ENCODE results near the gene RAD50.

The RAD50 gene

DNA sequence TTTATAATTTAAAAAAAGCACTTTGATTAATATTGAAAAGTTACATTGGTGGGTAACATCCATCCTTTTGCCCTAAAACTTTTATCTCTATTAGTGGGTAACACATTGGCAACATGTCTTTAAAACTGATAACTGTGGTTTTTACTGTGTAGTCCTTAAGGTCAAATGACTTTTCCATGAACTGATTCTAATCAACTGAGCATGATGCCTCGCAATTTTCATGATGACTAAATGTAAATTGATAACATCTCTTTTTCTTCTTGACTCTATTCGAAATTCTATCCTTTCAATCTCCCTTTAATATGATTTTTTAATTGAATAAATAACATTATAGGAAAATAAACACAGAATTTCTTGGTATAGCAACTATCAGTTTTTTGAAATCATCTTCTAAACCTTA lies 7.2 kb upstream of the RAD50 start:
- no peaks in the 10 kb centered on the region for H3F3A ChIP-seq (ENCODE audit: insufficient read depth)
- no peaks in the 10 kb centered on the region for H3K36me3 ChIP-seq (ENCODE audit: low read length)
- H3K9me2 ChIP-seq (replicated peaks; ENCODE audit: insufficient read depth, low read length), result no peaks in the 10 kb centered on the region
- H3K4me2 ChIP-seq (ENCODE audit: low read depth, low read length, poor library complexity, severe bottlenecking), result no peak overlapping the region
- no peaks in the 10 kb centered on the region for H3K79me2 ChIP-seq (ENCODE audit: insufficient read depth, low read length)
- H3K27ac ChIP-seq (ENCODE audit: low read depth, low read length), result no peak overlapping the region
- H3K4me3 ChIP-seq (ENCODE audit: insufficient read depth, low read length, poor library complexity, severe bottlenecking), result no peak overlapping the region
- H2AFZ ChIP-seq (ENCODE audit: low read depth, low read length, severe bottlenecking), result no peak overlapping the region
- TF ChIP-seq, protein P1, sequence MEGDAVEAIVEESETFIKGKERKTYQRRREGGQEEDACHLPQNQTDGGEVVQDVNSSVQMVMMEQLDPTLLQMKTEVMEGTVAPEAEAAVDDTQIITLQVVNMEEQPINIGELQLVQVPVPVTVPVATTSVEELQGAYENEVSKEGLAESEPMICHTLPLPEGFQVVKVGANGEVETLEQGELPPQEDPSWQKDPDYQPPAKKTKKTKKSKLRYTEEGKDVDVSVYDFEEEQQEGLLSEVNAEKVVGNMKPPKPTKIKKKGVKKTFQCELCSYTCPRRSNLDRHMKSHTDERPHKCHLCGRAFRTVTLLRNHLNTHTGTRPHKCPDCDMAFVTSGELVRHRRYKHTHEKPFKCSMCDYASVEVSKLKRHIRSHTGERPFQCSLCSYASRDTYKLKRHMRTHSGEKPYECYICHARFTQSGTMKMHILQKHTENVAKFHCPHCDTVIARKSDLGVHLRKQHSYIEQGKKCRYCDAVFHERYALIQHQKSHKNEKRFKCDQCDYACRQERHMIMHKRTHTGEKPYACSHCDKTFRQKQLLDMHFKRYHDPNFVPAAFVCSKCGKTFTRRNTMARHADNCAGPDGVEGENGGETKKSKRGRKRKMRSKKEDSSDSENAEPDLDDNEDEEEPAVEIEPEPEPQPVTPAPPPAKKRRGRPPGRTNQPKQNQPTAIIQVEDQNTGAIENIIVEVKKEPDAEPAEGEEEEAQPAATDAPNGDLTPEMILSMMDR (IDR thresholded peaks at IDR 0.05; ENCODE audit: insufficient read depth, low read length, poor library complexity, severe bottlenecking), result no peak
- no peak for TF ChIP-seq EZH2phosphoT487 (conservative IDR thresholded peaks at IDR 0.05; ENCODE audit: low read length)
- H3K9ac ChIP-seq (ENCODE audit: low read length), result no peak overlapping the region
- H3K27me3 ChIP-seq (ENCODE audit: low read length), result no peaks in the 10 kb centered on the region
- no peaks in the 10 kb centered on the region for H4K20me1 ChIP-seq (ENCODE audit: low read depth, low read length)
- H3K9me3 ChIP-seq (ENCODE audit: insufficient read depth, low read length), result no peaks in the 10 kb centered on the region

DNA sequence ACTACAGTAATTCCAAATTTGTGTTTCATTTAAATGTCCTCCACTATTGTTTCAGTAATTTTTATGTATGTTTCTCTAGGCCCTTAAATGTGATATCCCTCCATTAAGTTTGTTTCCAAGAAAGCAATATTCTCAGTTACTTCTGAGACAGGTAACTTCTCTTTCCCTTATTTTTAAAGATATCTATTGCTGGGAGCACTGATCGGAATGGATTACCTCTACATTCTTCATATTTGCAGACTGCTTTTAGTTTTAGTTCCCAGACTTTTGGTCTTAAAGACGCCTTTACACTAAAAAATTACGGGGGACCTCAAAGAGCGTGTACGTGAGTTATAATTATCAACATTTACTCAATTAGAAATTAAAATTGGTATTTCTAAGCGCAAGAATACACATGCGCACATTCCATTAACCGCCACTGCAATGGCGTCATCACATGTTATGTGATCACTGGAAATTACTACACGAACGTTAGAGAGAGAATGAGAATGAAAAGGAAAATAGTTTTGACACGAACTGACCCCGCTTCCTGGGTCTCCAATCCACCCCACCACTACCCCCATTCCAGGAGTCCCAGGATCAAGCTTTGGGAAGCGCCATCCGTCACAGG lies 519 bp upstream of the RAD50 start:
- Histone ChIP-seq H4K20me1 (ENCODE audit: low read depth, low read length) (no peaks in the 10 kb centered on the region), H3K27ac (ENCODE audit: low read depth, low read length) (peak overlapping the region; percentile 59), H3K4me2 (ENCODE audit: low read depth, low read length, poor library complexity, severe bottlenecking) (peak overlapping the region; percentile 70), H3K79me2 (ENCODE audit: insufficient read depth, low read length) (peaks cover 38% of the 10 kb centered on the region), H2AFZ (ENCODE audit: low read depth, low read length, severe bottlenecking) (peak overlapping the region; percentile 73), H3K9me2 (replicated peaks; ENCODE audit: insufficient read depth, low read length) (no peaks in the 10 kb centered on the region), H3K27me3 (ENCODE audit: low read length) (no peaks in the 10 kb centered on the region), H3K4me3 (ENCODE audit: insufficient read depth, low read length, poor library complexity, severe bottlenecking) (peak overlapping the region; percentile 87), H3K9me3 (ENCODE audit: insufficient read depth, low read length) (no peaks in the 10 kb centered on the region), H3F3A (ENCODE audit: insufficient read depth) (peaks cover 19% of the 10 kb centered on the region), H3K9ac (ENCODE audit: low read length) (peak overlapping the region; percentile 80), H3K36me3 (ENCODE audit: low read length) (peaks cover 19% of the 10 kb centered on the region)
- no peak for TF ChIP-seq EZH2phosphoT487 (conservative IDR thresholded peaks at IDR 0.05; ENCODE audit: low read length)
- TF ChIP-seq, protein P1 (IDR thresholded peaks at IDR 0.05; ENCODE audit: insufficient read depth, low read length, poor library complexity, severe bottlenecking), result no peak

DNA sequence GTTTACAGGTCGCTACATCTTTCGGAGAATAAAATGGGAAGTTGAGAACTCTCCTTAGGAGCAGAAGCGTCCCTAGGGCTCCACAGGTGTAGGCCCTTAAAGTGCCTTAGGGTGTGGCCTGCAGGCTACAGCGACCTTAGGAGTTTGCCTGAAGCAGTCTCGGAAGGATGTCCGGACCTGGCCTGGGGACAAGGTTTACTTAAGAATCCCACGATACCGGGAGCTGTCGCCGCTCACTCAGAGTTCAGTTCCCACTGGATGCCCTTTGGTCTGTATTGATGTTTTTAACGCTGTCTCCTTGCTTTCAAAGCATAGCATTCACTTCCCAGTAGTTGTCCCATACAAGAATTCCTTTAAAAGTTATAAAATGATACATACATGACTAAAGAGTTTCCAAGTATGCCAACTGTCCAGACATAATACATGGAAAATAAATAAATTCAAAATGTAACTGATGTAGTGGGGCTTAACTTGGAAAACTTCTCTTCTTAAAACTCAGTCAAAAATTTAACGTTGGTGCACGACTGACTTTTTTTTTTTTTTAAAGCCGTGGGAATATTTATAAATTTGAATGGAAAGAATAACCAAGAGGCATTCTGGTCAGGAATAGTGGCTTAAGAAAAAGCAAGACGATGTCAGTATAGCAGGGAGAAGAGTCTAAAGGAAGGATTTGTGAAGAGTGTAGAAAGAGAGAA lies 848 bp downstream of the RAD50 start:
- Histone ChIP-seq H3K4me2 (ENCODE audit: low read depth, low read length, poor library complexity, severe bottlenecking) (peak overlapping the region; percentile 70), H3K79me2 (ENCODE audit: insufficient read depth, low read length) (peaks cover 50% of the 10 kb centered on the region)

More for the DNA sequence above, 848 bp downstream of the RAD50 start:
- Histone ChIP-seq H4K20me1 (ENCODE audit: low read depth, low read length) (no peaks in the 10 kb centered on the region), H3K9me2 (replicated peaks; ENCODE audit: insufficient read depth, low read length) (no peaks in the 10 kb centered on the region), H2AFZ (ENCODE audit: low read depth, low read length, severe bottlenecking) (peak overlapping the region; percentile 73), H3K36me3 (ENCODE audit: low read length) (peaks cover 29% of the 10 kb centered on the region), H3K4me3 (ENCODE audit: insufficient read depth, low read length, poor library complexity, severe bottlenecking) (peak overlapping the region; percentile 87), H3K27me3 (ENCODE audit: low read length) (no peaks in the 10 kb centered on the region), H3K9ac (ENCODE audit: low read length) (peak overlapping the region; percentile 80), H3K9me3 (ENCODE audit: insufficient read depth, low read length) (no peaks in the 10 kb centered on the region), H3F3A (ENCODE audit: insufficient read depth) (peaks cover 19% of the 10 kb centered on the region), H3K27ac (ENCODE audit: low read depth, low read length) (peak overlapping the region; percentile 59)
- TF ChIP-seq, protein P1 (IDR thresholded peaks at IDR 0.05; ENCODE audit: insufficient read depth, low read length, poor library complexity, severe bottlenecking), result no peak
- TF ChIP-seq EZH2phosphoT487 (conservative IDR thresholded peaks at IDR 0.05; ENCODE audit: low read length), result no peak

Data from SU-DHL-6 (cell line).